Dendritic cell treated with granulocyte-macrophage colony-stimulating factor and Interleukin-4, amounts not matched to agents 40 ng/mL and 50 ng/mL, for 4 days (primary cell): ENCODE measurements around the gene THTPA.
"Not testable (repeated sequence)": the region's sequence is repeated elsewhere in the genome, so short reads cannot be mapped to it uniquely, and the experiment has no call there.

Source experiments
- H3K27ac Mint-ChIP-seq: one replicate; pipeline ENCODE4 v1.8.0; 2022; ENCODE audit warnings: mild to moderate bottlenecking, mixed read lengths
- H3K27me3 Mint-ChIP-seq: one replicate; pipeline ENCODE4 v1.8.0; 2022; ENCODE audit warnings: mild to moderate bottlenecking, mixed read lengths
- H3K36me3 Mint-ChIP-seq: one replicate; pipeline ENCODE4 v1.8.0; 2022; ENCODE audit warnings: low read depth, mixed read lengths
- H3K4me1 Mint-ChIP-seq: one replicate; pipeline ENCODE4 v1.8.0; 2022; ENCODE audit warnings: low read depth, mixed read lengths
- H3K4me3 Mint-ChIP-seq: one replicate; pipeline ENCODE4 v1.8.0; 2022; ENCODE audit warnings: mild to moderate bottlenecking, moderate library complexity, mixed read lengths
- H3K9me3 Mint-ChIP-seq: one replicate; pipeline ENCODE4 v1.8.0; 2022; ENCODE audit warnings: mixed read lengths
- intact Hi-C: fragments of 100-400 bp; cut with micrococcal nuclease; formaldehyde crosslinking; loops from one replicate; pipeline ENCODE4 v1.15.0; 2022

THTPA gene

DNA sequence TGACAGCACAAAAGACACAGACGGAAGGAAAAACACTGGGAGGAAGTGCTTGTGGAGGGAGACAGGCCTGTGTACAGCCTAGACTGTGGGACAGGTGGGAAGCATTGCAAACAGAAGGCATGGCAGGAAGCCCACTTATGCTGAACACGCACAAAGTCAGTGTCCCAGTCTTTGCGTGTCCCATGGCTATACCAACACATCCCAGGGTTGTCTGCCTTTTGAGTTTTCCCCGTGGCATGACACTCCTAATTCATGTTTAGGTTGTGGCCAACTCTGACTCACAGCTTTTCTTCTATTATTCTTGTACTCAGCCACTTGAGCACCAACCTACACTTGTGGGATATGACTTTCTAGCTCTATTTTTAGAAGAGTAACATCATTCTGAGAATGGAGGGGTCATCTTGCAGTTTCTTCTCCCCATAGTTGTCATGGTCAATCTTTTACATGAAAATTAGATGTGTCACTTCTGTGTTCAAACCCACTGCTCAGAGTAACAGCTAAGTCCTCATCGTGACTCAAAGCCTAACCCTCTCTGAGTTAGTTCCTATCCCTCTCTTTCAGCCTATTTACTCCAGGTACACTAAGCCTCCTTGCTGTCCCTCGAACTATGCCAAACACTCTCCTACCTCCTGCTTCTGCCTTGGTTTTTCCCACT, 50.0 kb downstream of the THTPA start:
- peaks cover 7% of the 10 kb centered on the region for H3K27me3 Mint-ChIP-seq
- no peak overlapping the region for H3K27ac Mint-ChIP-seq
- H3K9me3 Mint-ChIP-seq = peaks cover 6% of the 10 kb centered on the region
- peaks cover 23% of the 10 kb centered on the region for H3K4me1 Mint-ChIP-seq
- intact Hi-C loops = no loop called here
- no peak overlapping the region for H3K4me3 Mint-ChIP-seq
- no peaks in the 10 kb centered on the region for H3K36me3 Mint-ChIP-seq

DNA sequence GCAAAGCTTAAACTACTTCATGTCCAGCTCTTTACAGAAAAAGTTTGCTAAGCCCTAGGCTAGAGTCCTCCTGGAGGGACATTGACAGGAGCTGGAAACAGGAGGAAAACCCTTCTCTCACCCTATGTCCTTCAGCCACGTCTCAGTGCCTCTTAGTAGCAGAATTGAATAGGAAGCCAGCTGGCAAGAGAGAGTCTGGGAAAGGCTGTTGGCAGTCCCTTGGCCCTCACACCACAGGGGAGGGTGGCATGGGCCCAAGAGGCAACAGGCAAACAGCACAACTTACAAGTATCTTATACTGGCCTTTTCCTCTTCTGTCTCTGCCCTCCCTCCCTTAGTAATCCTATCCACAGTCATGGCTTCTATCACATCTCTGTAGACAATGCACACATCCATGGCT, 52.4 kb downstream of the THTPA start:
- peaks cover 3% of the 10 kb centered on the region for H3K27me3 Mint-ChIP-seq
- H3K9me3 Mint-ChIP-seq = peaks cover 6% of the 10 kb centered on the region
- H3K4me1 Mint-ChIP-seq = peaks cover 26% of the 10 kb centered on the region
- H3K27ac Mint-ChIP-seq = no peak overlapping the region
- no peaks in the 10 kb centered on the region for H3K36me3 Mint-ChIP-seq
- intact Hi-C loops = no loop called here
- H3K4me3 Mint-ChIP-seq = no peak overlapping the region

DNA sequence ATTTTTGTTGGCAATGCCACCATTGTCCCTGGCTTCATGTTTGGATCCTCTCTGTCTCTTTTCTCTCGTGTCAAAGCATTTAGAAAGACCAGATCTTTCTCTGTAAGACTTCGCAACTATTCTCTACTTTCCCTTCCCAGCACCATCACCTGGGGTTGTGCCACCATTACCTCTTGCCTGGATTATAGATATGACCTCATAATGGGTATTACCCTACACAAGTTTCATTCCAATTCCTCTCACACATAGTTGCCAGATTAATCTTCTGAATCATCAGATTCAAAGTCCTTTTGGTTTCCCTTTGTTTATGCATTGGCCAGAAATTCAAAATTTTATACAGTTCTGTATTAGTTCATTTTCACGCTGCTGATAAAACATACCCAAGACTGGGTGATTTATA, 52.9 kb downstream of the THTPA start:
- Mint-ChIP-seq H3K27me3 (peaks cover 3% of the 10 kb centered on the region), H3K36me3 (no peaks in the 10 kb centered on the region), H3K4me1 (peaks cover 26% of the 10 kb centered on the region), H3K4me3 (no peak overlapping the region), H3K9me3 (peaks cover 6% of the 10 kb centered on the region), H3K27ac (no peak overlapping the region)
- intact Hi-C loops = no loop called here

DNA sequence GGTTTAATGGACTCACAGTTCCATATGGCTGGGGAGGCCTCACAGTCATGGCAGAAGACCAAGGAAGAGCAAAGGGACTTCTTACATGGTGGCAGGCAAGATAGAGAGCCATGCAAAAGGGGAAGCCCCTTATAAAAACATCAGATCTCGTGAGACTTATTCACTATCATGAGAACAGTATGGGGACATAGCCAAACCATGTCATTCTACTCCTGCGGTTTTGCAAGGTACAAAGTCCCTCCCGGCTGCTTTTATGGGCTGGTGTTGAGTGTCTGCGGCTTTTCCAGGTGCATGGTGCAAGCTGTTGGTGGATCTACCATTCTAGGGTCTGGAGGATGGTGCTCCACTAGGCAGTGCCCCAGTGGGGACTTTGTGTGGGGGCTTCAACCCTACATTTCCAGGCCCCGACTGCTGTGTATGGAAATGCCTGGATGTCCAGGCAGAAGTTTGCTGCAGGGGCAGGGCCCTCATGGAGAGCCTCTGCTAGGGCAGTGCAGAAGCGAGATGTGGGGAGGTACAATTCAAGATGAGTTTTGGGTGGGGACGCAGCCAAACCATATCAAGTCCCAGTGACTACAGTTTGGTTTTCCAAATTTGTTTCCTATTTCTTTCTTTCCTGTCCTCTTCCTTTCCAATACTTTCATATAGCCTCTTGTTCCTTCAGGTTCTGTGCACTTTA, 53.5 kb downstream of the THTPA start:
- H3K27ac Mint-ChIP-seq, H3K27me3 Mint-ChIP-seq, H3K36me3 Mint-ChIP-seq, H3K4me3 Mint-ChIP-seq, H3K9me3 Mint-ChIP-seq, intact Hi-C loops: not testable (repeated sequence)
- H3K4me1 Mint-ChIP-seq = peaks cover 31% of the 10 kb centered on the region
